Measurements from ENCODE around the gene KLHDC9.

The KLHDC9 gene

GRCh38 chr1:161132410-161133219, 34.5 kb downstream of the KLHDC9 start, which contains the start of gene DEDD:
TSS of gene DEDD (minus strand) at chr1:161132667. CDS start at chr1:161124462, 8,205 bp downstream.
- DNase-seq (ENCODE audit: low spot score) = peak; percentile 69

GRCh38 chr1:161133220-161133740, 35.1 kb downstream of the KLHDC9 start:
- DNase-seq (ENCODE audit: low spot score) = peak; percentile 17

GRCh38 chr1:161137881-161138280, 39.7 kb downstream of the KLHDC9 start:
- DNase-seq (ENCODE audit: low spot score) = no peak

- DNase-seq (ENCODE audit: low spot score) = no peak
Observed at GRCh38 chr1:161138431-161138830, 40.3 kb downstream of the KLHDC9 start.

- peak; percentile 37 for DNase-seq (ENCODE audit: low spot score)
Observed at GRCh38 chr1:161139766-161140165, 41.6 kb downstream of the KLHDC9 start.

- DNase-seq (ENCODE audit: low spot score) = no peak
Observed at GRCh38 chr1:161140755-161141400, 42.7 kb downstream of the KLHDC9 start.

- no peak for DNase-seq (ENCODE audit: low spot score)
Observed at GRCh38 chr1:161145832-161146231, 47.7 kb downstream of the KLHDC9 start.

Measured in HuH-7.5 (cell line).